H1 (cell line): ENCODE data around the gene COG7. TPM values are rescaled to one million over a fixed set of nuclear protein-coding genes. Genes with fewer than 3 reads are reported as not detected.

Source experiments
- CBX8 ChIP-seq: fragments of 300-800, 300-1000 bp; sonication (generic); IDR thresholded peaks from 2 replicates; pipeline ENCODE4 v1.7.1; 2016; ENCODE audit warnings: low read depth, low read length, borderline replicate concordance
- HDAC2 ChIP-seq, 2 experiments: fragments of 300-600 bp in 1 of 2; sonication (generic) in 1 of 2; IDR thresholded peaks; 2 replicates each; pipeline ENCODE4 v1.6.1; 2011 to 2012; ENCODE audit warnings: low read depth in 2 of 2, low read length in 2 of 2, mild to moderate bottlenecking in 2 of 2, moderate library complexity in 2 of 2, borderline replicate concordance in 1 of 2, inconsistent platforms in 1 of 2
- SP1 ChIP-seq: IDR thresholded peaks from 2 replicates; pipeline ENCODE4 v1.6.1; 2011; ENCODE audit warnings: low read depth, low read length
- polyA plus RNA-seq, 7 experiments: library from polyadenylated mRNA; depleted of rRNA in 3 of 7; stranded (reverse) in 5 of 7; unstranded in 2 of 7; fragments of >200 nt in 5 of 7; fragments of 200-250 nt in 2 of 7; gene quantifications; 1 replicate in 5 of 7; 2 replicates in 1 of 7; 4 replicates in 1 of 7; pipeline versions ENCODE4 v1.2.1 to v1.2.3, GENCODE V29; 2011 to 2013; ENCODE audit warnings: missing spikeins in 2 of 7, mixed read lengths in 2 of 7
- total RNA-seq: library from RNA; stranded (reverse); fragmentation: NEBNext Ultra II Directional; extraction: Animal tissue kit (Norgen Biotek cat#: 25700); gene quantifications from 2 replicates; pipeline ENCODE4 v1.2.1, GENCODE V29; 2021
- TF ChIP-seq, protein P1 (sequence below): IDR thresholded peaks from 2 replicates; pipeline ENCODE4 v1.6.1; 2011; ENCODE audit warnings: low read length, improper control_type of control experiment

The COG7 gene
- total and polyA plus RNA-seq, 2 of the 8 experiments (the other 6 are each of a cell fraction or from before 2014, with no cell fraction given) = 17.2 to 40.4 TPM

DNA sequence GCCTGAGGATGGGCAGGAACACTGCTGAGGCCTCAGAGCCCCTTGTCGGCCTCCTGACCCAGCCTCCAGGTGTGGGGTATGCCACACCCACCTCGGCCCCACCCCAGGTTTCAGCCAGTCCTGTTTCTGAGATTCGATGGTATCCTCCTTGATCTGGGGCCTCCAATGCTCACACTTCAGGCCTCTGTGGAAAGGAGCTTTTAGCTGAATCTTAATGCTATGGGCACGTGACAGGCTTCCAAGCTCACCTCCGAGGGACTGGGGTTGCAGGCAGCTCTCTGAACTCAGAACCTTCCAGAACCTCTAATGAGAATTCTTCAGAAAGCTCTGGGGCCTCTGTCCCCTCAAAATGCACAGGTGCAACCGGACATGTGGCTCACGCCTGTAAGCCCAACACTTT is 96.0 kb downstream of the COG7 start (continued):
- TF ChIP-seq, protein P1, sequence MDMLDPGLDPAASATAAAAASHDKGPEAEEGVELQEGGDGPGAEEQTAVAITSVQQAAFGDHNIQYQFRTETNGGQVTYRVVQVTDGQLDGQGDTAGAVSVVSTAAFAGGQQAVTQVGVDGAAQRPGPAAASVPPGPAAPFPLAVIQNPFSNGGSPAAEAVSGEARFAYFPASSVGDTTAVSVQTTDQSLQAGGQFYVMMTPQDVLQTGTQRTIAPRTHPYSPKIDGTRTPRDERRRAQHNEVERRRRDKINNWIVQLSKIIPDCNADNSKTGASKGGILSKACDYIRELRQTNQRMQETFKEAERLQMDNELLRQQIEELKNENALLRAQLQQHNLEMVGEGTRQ = no peak
- no peak for TF ChIP-seq HDAC2 (IDR thresholded peaks at IDR 0.05; ENCODE audit: borderline replicate concordance in 1 of 2, low read depth in 2 of 2, low read length in 2 of 2)
- TF ChIP-seq SP1 = no peak
- TF ChIP-seq CBX8 = no peak
